Measurements from ENCODE around the gene ATF6B. TPM values are rescaled to one million over a fixed set of nuclear protein-coding genes. Genes with fewer than 3 reads are reported as not detected.

Gene ATF6B
- total RNA-seq, 2 experiments from 2014 or later: 54.1 to 55.2 TPM

- no peaks in the 10 kb centered on the region for H3K36me3 Mint-ChIP-seq (ENCODE audit: low read depth)
- no peak for TF ChIP-seq CTCF (IDR thresholded peaks at IDR 0.05)
- ATAC-seq (no peak), DNase-seq (no peak)
- POLR2A ChIA-PET: interaction anchor here (0.7 kb wide), 1 partner anchor 15 kb away, joined by 3 read pairs; no protein-coding TSS in a partner anchor
- CTCF ChIA-PET: interaction anchor here (0.6 to 6.5 kb wide), 2 partner anchors 29 to 43 kb away, joined by 3 to 38 read pairs; no protein-coding TSS in a partner anchor
- intact Hi-C loops (cut with micrococcal nuclease): no loop called here
- no peaks in the 10 kb centered on the region for H3K9me3 Mint-ChIP-seq
- H3K4me1 Mint-ChIP-seq (ENCODE audit: low read depth): peaks cover 11% of the 10 kb centered on the region
- H3K27me3 Mint-ChIP-seq: peaks cover 27% of the 10 kb centered on the region
- no peak overlapping the region for H3K27ac Mint-ChIP-seq
- H3K4me3 Mint-ChIP-seq: no peak overlapping the region
These were observed 38.8 kb downstream of the ATF6B start for GRCh38 chr6:32089082-32089828.

- peaks cover 30% of the 10 kb centered on the region for H3K27me3 Mint-ChIP-seq
- no peak for DNase-seq
- no peak overlapping the region for H3K27ac Mint-ChIP-seq
- TF ChIP-seq CTCF (IDR thresholded peaks at IDR 0.05): no peak
- peaks cover 11% of the 10 kb centered on the region for H3K4me1 Mint-ChIP-seq (ENCODE audit: low read depth)
- no peaks in the 10 kb centered on the region for H3K36me3 Mint-ChIP-seq (ENCODE audit: low read depth)
- POLR2A ChIA-PET: interaction anchor here (0.7 kb wide), 1 partner anchor 524 kb away, joined by 3 read pairs; no protein-coding TSS in a partner anchor
- no peaks in the 10 kb centered on the region for H3K9me3 Mint-ChIP-seq
- intact Hi-C loops (cut with micrococcal nuclease): no loop called here
- CTCF ChIA-PET: interaction anchor here (1.0 to 6.5 kb wide), 4 partner anchors 16 to 166 kb away, joined by 3 to 38 read pairs (median 4); no protein-coding TSS in a partner anchor
- no peak for ATAC-seq
- H3K4me3 Mint-ChIP-seq: no peak overlapping the region
These were observed 39.5 kb downstream of the ATF6B start for GRCh38 chr6:32088487-32089049.

GRCh38 chr6:32087574-32088486, 40.2 kb downstream of the ATF6B start:
- Mint-ChIP-seq H3K27ac (no peak overlapping the region), H3K27me3 (peaks cover 30% of the 10 kb centered on the region), H3K4me1 (ENCODE audit: low read depth) (peaks cover 11% of the 10 kb centered on the region), H3K9me3 (no peaks in the 10 kb centered on the region), H3K36me3 (ENCODE audit: low read depth) (no peaks in the 10 kb centered on the region), H3K4me3 (no peak overlapping the region)
- POLR2A ChIA-PET: interaction anchor here (0.7 kb wide), 1 partner anchor 523 kb away, joined by 3 read pairs; no protein-coding TSS in a partner anchor
- DNase-seq: peak; percentile 88
- CTCF ChIA-PET: interaction anchor here (1.0 to 1.5 kb wide), 4 partner anchors 16 to 167 kb away, joined by 3 to 4 read pairs (median 3); no protein-coding TSS in a partner anchor
- intact Hi-C loops (cut with micrococcal nuclease): no loop called here
- ATAC-seq: peak; percentile 91
- peak; percentile 68 for TF ChIP-seq CTCF (IDR thresholded peaks at IDR 0.05)

- Mint-ChIP-seq H3K36me3 (ENCODE audit: low read depth) (no peaks in the 10 kb centered on the region), H3K27ac (no peak overlapping the region), H3K4me1 (ENCODE audit: low read depth) (peaks cover 11% of the 10 kb centered on the region), H3K9me3 (no peaks in the 10 kb centered on the region), H3K27me3 (peaks cover 32% of the 10 kb centered on the region), H3K4me3 (peak overlapping the region; percentile 13)
- peak; percentile 65 for DNase-seq
- ChIA-PET POLR2A (interaction anchor here (1.2 kb wide), 1 partner anchor 41 kb away, joined by 4 read pairs; the partner anchor contains the start of gene ATF6B), CTCF (interaction anchor here (1.1 to 1.5 kb wide), 2 partner anchors 15 to 158 kb away, joined by 3 read pairs; no protein-coding TSS in a partner anchor)
- intact Hi-C loops (cut with micrococcal nuclease): no loop called here
- peak; percentile 46 for ATAC-seq
- TF ChIP-seq CTCF (IDR thresholded peaks at IDR 0.05): no peak
These were observed 41.1 kb downstream of the ATF6B start for GRCh38 chr6:32086661-32087573.
